ENCODE data around the gene PARD3. TPM values are rescaled to one million over a fixed set of nuclear protein-coding genes. Genes with fewer than 3 reads are reported as not detected.

PARD3 gene
- total RNA-seq, 1 experiment from 2014 or later: 46.3 TPM

DNA sequence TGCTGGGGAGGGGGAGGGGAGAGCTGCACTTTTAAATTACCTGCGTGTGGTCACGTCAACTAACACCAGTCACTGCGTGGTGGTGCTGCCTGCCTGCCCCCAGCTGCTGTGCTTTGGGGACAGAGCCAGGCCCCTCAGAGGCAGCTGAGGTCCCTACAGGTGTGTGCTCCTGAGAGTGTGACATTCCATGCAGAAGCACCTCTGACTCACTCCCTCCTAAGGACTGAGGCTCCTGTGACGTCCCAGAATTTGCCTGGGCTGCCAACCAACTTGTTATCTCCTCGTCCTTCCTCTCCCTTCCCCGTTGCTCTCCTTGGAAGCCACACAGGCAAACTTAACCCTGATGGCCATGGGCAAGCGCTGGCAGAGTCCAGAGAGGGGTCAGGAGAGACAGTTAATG lies 563.0 kb downstream of the PARD3 start:
- Histone ChIP-seq H3K79me2 (ENCODE audit: insufficient read depth, low read length) (no peaks in the 10 kb centered on the region), H3K27ac (ENCODE audit: low read depth, low read length) (no peak overlapping the region), H3K4me2 (ENCODE audit: low read length) (peak overlapping the region; percentile 29), H3K27me3 (ENCODE audit: insufficient read depth, low read length) (no peaks in the 10 kb centered on the region), H3K36me3 (ENCODE audit: control insufficient read depth in 1 of 2, insufficient read depth in 2 of 2, low read length in 2 of 2) (no peaks in the 10 kb centered on the region), H3K9me2 (ENCODE audit: insufficient read depth) (no peaks in the 10 kb centered on the region), H2AFZ (ENCODE audit: low read depth, low read length, poor library complexity, severe bottlenecking) (no peak overlapping the region), H3K4me3 (replicated peaks in 1 of 2; ENCODE audit: low read depth in 1 of 2, low read length in 2 of 2) (no peak overlapping the region), H4K20me1 (ENCODE audit: insufficient read depth) (no peaks in the 10 kb centered on the region), H3K9ac (ENCODE audit: low read length) (no peak overlapping the region), H3K4me1 (ENCODE audit: control insufficient read depth in 1 of 2, insufficient read depth in 2 of 2, low read length in 2 of 2) (peaks cover 10 to 22% of the 10 kb centered on the region in 2 experiments), H3K9me3 (ENCODE audit: control insufficient read depth in 1 of 2, insufficient read depth in 1 of 2, low read depth in 1 of 2, low read length in 2 of 2) (no peaks in the 10 kb centered on the region)
- no peak for TF ChIP-seq POLR2A (IDR thresholded peaks at IDR 0.05; ENCODE audit: borderline replicate concordance, extremely low read depth, insufficient read depth, insufficient read length)
- TF ChIP-seq, protein P1, sequence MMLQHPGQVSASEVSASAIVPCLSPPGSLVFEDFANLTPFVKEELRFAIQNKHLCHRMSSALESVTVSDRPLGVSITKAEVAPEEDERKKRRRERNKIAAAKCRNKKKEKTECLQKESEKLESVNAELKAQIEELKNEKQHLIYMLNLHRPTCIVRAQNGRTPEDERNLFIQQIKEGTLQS (IDR thresholded peaks at IDR 0.05): no peak
- no peak for TF ChIP-seq REST (IDR thresholded peaks at IDR 0.05; ENCODE audit: low read depth)
- no peak for TF ChIP-seq POLR2AphosphoS5 (IDR thresholded peaks at IDR 0.05; ENCODE audit: low read depth, low read length)
- TF ChIP-seq FOSL1 (IDR thresholded peaks at IDR 0.05; ENCODE audit: low read depth): 0 out of 2 replicates have a peak, but pooled peaks have one; percentile 23
- no peak for TF ChIP-seq CEBPB (IDR thresholded peaks at IDR 0.05; ENCODE audit: low read depth)
- TF ChIP-seq, protein P2, sequence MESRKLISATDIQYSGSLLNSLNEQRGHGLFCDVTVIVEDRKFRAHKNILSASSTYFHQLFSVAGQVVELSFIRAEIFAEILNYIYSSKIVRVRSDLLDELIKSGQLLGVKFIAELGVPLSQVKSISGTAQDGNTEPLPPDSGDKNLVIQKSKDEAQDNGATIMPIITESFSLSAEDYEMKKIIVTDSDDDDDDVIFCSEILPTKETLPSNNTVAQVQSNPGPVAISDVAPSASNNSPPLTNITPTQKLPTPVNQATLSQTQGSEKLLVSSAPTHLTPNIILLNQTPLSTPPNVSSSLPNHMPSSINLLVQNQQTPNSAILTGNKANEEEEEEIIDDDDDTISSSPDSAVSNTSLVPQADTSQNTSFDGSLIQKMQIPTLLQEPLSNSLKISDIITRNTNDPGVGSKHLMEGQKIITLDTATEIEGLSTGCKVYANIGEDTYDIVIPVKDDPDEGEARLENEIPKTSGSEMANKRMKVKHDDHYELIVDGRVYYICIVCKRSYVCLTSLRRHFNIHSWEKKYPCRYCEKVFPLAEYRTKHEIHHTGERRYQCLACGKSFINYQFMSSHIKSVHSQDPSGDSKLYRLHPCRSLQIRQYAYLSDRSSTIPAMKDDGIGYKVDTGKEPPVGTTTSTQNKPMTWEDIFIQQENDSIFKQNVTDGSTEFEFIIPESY (IDR thresholded peaks at IDR 0.05; ENCODE audit: extremely low read depth, insufficient replicate concordance, low read length): no peak
- TF ChIP-seq SP1 (IDR thresholded peaks at IDR 0.05; ENCODE audit: low read depth): no peak
- TF ChIP-seq RAD21 (IDR thresholded peaks at IDR 0.05; ENCODE audit: low read depth): no peak
- TF ChIP-seq JUND (IDR thresholded peaks at IDR 0.05): peak; percentile 45
- no peak for TF ChIP-seq ZNF274 (IDR thresholded peaks at IDR 0.05; ENCODE audit: low read depth, low read length)
- RAD21 ChIA-PET (ENCODE audit: low non-redundant PET in 1 of 2, low total read pairs in 2 of 2, uncharacterized antibody in 2 of 2, unreplicated experiment in 2 of 2): no interaction called here
- POLR2A ChIA-PET: no interaction called here
- BruUV-seq (replicated peaks): no TSS peak
- intact Hi-C loops (cut with micrococcal nuclease): loop anchor here (5.0 kb wide), 1 partner anchor 385 kb away; no protein-coding TSS in a partner anchor
- ATAC-seq (peak; percentile 90), DNase-seq (ENCODE audit: low read depth, low spot score) (peak; percentile 28)
- CTCF ChIA-PET: no interaction called here

Measured in HCT116 (cell line).